ENCODE data around the gene SUCLG2.
"Not testable (repeated sequence)": the region's sequence is repeated elsewhere in the genome, so short reads cannot be mapped to it uniquely, and the experiment has no call there.

The SUCLG2 gene

GRCh38 chr3:67551361-67552016, 102.9 kb downstream of the SUCLG2 start:
- DNase-seq, result no peak

- DNase-seq, result no peak
Observed at GRCh38 chr3:67550541-67550940, 103.9 kb downstream of the SUCLG2 start.

- DNase-seq, result not testable (repeated sequence)
Observed at GRCh38 chr3:67542502-67543250, 111.7 kb downstream of the SUCLG2 start.

- DNase-seq, result no peak
Observed at GRCh38 chr3:67540198-67540894, 114.1 kb downstream of the SUCLG2 start.

GRCh38 chr3:67537203-67537602, 117.2 kb downstream of the SUCLG2 start:
- DNase-seq, result not testable (repeated sequence)

GRCh38 chr3:67535006-67535405, 119.4 kb downstream of the SUCLG2 start:
- peak; percentile 35 for DNase-seq

- no peak for DNase-seq
Observed at GRCh38 chr3:67534594-67534993, 119.8 kb downstream of the SUCLG2 start.

- DNase-seq, result peak; percentile 37
Observed at GRCh38 chr3:67531181-67532101, 123.0 kb downstream of the SUCLG2 start.

GRCh38 chr3:67529915-67530314, 124.5 kb downstream of the SUCLG2 start:
- peak; percentile 68 for DNase-seq

GRCh38 chr3:67529337-67529736, 125.1 kb downstream of the SUCLG2 start:
- peak; percentile 33 for DNase-seq

GRCh38 chr3:67526246-67526645, 128.2 kb downstream of the SUCLG2 start:
- peak; percentile 89 for DNase-seq

- DNase-seq, result no peak
Observed at GRCh38 chr3:67524046-67524445, 130.4 kb downstream of the SUCLG2 start.

GRCh38 chr3:67522081-67522480, 132.3 kb downstream of the SUCLG2 start:
- no peak for DNase-seq

- DNase-seq, result no peak
Observed at GRCh38 chr3:67521053-67521646, 133.3 kb downstream of the SUCLG2 start.

- no peak for DNase-seq
Observed at GRCh38 chr3:67518236-67518635, 136.2 kb downstream of the SUCLG2 start.

GRCh38 chr3:67517781-67518180, 136.6 kb downstream of the SUCLG2 start:
- DNase-seq, result no peak

- DNase-seq, result no peak
Observed at GRCh38 chr3:67516496-67516895, 137.9 kb downstream of the SUCLG2 start.

GRCh38 chr3:67515778-67516177, 138.6 kb downstream of the SUCLG2 start:
- no peak for DNase-seq

GRCh38 chr3:67509471-67510075, 144.8 kb downstream of the SUCLG2 start:
- DNase-seq, result peak; percentile 24

- DNase-seq, result no peak
Observed at GRCh38 chr3:67507584-67507983, 146.8 kb downstream of the SUCLG2 start.

GRCh38 chr3:67500709-67501108, 153.7 kb downstream of the SUCLG2 start:
- no peak for DNase-seq

GRCh38 chr3:67497746-67498145, 156.7 kb downstream of the SUCLG2 start:
- no peak for DNase-seq
